Hematopoietic multipotent progenitor cell (in vitro differentiated cells): ENCODE data around the gene LHX4. TPM values are rescaled to one million over a fixed set of nuclear protein-coding genes. Genes with fewer than 3 reads are reported as not detected.
"Not testable (repeated sequence)": the region's sequence is repeated elsewhere in the genome, so short reads cannot be mapped to it uniquely, and the experiment has no call there.

Experiments
- DNase-seq, 3 donors: peaks; one replicate each; pipeline ENCODE4 v3.0.0-alpha.2; 2011 to 2015; ENCODE audit warnings: low read depth in 2 of 3, low spot score in 2 of 3
- total RNA-seq: library from RNA; depleted of rRNA; stranded (reverse); fragments of >200 nt; gene quantifications from one replicate; pipeline ENCODE4 v1.2.3, GENCODE V29; 2012

Gene LHX4
- total RNA-seq, 1 donor, result under 0.01 TPM

DNA sequence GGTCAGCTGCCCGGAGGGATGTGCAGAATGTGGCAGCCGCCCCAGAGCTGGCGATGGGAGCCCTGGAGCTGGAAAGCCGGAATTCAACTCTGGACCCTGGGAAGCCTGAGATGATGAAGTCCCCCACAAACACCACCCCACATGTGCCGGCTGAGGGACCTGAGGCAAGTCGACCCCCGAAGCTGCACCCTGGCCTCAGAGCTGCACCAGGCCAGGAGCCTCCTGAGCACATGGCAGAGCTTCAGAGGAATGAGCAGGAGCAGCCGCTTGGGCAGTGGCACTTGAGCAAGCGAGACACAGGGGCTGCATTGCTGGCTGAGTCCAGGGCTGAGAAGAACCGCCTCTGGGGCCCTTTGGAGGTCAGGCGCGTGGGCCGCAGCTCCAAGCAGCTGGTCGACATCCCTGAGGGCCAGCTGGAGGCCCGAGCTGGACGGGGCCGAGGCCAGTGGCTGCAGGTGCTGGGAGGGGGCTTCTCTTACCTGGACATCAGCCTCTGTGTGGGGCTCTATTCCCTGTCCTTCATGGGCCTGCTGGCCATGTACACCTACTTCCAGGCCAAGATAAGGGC is 33.5 kb upstream of the LHX4 start:
- DNase-seq, result no peak

DNA sequence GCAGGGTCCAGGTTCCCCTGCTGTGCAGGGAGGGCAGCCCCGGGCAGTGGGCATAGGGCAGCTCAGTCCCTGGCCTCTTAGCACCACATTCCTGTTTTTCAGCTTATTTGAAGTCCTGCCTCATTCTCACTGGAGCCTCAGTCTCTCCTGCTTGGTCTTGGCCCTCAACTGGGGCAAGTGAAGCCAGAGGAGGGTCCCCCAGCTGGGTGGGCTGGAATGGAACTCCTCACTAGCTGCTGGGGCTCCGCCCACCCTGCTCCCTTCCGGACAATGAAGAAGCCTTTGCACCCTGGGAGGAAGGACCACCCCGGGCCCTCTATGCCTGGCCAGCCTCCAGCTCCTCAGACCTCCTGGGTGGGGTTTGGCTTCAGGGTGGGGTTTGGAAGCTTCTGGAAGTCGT is 32.8 kb upstream of the LHX4 start:
- no peak for DNase-seq

DNA sequence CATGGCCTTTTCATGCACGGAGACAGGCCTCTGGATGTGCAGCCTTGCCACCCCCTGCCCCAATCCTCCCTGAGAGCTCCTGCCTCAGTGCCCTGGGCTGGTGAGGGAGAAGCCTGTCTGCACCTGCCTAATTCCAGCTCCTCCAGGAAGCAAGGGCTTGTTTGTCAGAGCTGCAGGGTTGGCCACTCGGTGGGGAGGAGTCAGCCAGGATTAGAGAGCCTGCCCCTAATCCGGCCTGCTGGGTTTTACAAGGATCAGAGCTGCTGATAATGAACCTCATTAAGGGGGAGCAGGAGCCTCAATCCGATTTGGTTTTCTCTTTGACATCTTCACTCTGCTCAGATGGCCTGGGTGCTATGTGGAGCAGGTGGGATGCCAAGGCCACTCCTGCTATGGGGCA is 31.9 kb upstream of the LHX4 start:
- no peak for DNase-seq

DNA sequence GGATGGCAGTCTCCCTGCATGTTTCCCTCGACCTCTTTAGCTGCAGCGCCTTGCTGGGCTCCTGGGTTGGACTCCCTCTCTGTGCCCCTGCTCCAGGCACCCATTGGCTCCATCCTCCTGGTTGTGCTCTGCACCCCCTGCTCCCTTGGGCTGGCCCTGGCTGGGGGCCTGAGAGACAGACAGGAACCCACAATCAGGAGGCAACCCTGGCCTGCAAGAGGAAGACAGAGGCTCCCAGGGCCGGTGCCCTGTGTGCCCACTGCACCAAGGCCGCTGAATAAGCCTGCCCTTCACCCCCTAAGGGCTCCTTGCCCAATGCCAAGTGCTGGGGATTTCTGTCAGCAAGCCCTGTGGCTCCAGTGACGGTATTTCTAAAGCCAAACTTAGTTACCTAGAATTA is 31.5 kb upstream of the LHX4 start:
- no peak for DNase-seq

DNA sequence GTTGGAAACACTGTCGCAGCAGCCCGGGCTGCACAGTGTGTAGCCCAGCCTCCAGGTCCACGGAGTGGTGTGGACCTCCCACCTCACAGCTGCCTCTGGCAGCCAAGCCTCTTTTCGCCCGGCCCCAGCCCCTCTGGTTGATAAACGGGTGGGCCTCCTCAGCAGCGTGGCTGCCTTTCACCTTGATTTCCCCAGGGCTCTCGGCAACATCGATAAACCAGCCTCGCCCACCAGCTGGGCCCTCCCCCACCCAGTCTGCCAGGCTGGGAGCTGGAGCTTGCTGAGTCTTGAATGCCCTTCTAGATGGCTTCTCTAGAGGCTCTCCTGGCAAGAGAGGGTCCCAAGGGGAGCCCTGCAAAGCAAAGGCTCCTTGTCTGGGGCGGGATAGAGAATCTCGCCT is 31.0 kb upstream of the LHX4 start:
- DNase-seq, result no peak

DNA sequence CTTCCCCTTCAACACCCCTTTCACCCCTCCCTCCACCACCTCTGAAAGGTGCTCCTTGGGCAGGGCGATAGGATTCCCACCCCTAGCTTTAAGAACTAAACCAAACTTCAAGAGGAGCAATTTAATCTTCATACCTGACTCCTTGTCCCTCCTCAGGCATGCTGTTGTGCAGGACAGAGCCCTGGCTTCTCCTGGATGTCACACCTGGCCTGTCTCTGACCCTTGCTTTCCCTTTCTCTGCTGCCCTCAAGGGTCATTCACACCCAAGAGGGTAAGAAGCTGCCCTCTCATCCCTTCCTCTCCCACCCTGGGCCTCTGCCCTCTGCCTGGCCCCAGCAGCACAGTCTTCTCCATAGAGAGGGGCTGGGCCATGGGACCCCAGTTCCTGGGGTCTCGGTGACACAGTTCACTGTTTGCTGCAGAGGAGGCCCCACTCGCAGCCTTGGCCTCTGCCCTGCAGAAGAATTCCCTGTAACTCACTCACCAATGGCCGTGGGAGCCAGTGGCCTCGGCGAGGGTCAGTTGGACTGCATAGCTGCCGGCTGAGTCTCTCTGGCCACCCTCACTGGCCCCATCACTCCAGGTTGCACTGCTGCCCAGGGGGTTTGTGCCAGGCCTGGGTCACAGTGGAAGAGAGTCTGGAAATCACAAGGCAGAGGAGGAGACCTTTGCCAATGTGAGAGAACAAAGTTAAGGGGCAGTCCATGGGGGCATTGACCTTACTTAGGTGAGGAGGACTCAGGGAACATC is 28.4 kb upstream of the LHX4 start:
- DNase-seq, result no peak

DNA sequence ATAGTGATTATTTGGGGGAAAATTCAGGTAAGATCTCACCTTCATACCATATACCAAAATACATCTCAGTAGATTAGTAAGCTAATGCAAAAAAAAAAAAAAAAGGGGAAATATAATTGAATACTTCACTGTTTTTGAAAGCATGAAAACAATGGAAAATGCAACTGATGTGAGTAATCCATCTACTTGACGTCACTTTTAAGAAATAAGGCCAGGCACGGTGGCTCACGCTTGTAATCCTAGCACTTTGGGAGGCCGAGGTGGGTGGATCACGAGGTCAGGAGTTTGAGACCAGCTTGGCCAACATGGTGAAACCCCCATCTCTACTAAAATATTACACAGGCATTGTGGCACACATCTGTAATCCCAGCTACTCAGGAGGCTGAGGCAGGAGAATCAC is 27.5 kb upstream of the LHX4 start:
- not testable (repeated sequence) for DNase-seq

DNA sequence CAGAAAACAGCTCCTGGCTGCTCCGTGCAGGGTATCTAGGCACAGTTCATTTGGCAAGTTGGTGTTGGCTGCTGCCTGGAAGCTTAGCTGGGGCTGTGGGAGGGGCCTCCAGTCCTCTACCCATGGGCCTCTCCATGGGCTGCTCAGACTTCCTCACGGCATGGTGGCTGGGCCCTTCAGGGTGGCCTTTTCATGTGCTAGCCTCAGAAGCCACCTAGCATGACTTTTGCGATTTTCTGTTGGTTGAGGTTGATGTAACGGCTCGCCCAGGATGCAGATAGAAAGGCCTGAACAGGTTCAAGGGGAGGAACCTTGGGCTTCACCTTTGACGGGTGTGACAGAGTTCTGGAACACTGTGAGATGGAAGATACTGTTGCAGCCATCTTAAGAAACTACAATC is 25.8 kb upstream of the LHX4 start:
- no peak for DNase-seq

DNA sequence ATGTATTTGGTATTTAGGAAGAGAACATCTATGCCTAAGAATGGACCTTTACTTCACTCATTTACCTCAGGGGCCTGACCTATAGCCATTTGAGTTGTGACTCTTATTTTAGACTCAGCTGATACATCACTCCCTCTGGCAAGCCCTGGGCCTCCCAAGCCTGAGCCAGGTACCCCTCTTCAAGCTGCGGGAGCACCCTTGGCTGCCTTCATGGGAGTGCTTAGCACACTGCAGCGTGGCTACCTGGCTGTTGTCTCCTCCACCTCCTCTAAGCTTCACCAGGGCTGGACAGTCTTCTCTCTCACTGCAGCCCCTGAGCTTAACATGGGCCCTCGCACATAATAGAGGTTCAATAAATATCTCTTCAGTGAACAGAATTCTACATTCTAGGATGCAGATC is 23.5 kb upstream of the LHX4 start:
- DNase-seq, result no peak

DNA sequence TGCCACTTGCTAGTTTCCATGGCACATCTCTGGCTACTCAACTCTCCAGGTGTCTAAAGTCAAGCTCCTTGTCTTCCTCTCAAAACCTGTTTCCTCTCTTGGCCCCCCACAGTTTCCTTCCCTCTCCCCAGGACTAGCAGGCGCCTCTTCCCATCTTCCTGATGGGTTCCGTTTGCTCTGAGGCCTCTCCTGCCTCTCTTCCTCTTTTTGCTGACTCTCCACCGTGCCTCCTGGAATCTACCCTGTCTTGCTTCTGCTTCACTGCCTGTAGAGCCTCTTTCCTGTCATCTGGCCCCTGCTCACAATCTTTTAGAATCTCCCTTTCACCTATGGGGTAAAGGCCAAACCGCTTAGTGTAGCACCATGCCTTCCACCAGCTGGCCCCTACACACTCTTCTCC is 21.8 kb upstream of the LHX4 start:
- DNase-seq, result peak in 1 of 3 donors; percentile 29

DNA sequence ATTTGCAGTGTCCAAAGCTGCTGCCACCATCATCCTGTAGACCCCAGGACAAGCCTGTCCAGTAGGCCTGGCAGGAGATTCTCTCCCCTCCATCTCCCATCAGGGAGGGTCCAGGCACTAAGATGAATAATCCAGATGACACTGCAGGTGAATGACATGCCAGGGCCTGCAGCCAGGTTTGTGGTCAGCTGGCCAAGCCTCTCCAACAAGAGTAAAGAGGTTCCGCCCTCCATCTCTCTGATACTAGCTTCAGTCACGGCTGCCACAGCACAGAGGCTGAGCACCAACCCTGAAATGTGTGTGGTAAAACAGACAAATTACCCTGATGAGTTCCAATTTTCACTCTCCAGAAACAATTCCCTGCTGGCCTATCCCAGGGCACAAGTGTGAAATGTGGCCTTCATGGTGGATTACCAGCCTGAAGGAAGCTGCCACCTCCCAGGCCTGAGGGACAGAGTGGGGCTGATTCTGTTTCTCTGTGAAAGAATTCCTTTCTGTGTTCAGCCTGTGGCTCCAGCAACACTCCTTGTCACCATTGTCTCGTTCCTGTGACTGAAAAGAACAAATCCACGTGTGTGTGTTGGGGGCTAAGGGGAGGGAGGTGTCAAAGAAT is 19.9 kb upstream of the LHX4 start:
- no peak for DNase-seq

DNA sequence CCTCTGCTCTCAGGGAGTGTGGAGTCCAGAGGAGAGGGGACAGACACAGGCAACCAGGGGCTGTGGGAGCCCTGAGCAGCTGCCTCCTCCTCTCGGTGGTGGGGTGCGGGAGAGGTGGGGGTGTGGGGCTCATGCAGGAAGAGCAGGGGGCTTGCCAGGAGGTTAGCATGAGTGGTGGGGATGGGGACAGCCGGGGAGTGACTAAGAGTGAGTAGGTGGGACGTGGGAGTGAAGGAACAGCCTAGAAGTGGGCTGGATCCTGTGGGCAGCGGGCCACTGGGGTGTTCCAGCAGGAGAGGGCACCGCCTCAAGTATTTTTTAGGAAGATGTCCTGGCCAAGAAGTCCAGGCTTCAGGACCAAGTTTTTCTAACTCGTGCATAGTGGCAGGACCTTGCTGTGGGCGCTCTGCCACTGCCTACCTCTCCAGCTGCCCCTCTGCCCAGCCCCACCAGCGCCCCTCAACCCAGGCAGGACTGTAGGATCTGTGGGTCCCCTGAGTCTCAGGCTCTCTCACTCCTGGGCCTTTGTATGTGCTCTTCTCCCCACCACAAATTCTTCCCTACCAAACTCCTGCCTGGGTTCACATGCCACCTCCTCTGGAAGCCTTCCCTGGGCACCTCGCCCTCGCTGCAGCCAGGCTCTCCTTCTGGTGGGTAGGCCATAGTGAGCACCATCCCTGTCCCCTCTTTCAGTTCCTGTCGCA is 18.8 kb upstream of the LHX4 start:
- DNase-seq, result no peak

DNA sequence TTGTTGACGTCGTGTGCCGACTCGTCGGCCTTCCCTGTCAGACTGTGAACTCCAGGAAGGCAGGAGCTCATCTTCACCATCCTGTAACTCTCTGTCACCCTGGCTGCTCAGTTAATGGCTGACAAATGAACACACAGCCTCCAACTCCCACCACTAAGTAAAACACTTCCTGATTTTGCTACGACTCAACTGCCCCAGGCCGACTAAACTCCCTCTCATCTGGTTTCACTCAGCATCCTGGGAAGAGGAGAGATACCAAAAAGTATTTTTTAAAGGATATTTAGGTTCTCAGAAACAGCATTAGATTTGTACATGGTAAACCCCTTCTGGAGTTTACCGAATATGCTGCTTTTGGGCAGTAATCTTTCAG is 18.2 kb upstream of the LHX4 start:
- no peak for DNase-seq

DNA sequence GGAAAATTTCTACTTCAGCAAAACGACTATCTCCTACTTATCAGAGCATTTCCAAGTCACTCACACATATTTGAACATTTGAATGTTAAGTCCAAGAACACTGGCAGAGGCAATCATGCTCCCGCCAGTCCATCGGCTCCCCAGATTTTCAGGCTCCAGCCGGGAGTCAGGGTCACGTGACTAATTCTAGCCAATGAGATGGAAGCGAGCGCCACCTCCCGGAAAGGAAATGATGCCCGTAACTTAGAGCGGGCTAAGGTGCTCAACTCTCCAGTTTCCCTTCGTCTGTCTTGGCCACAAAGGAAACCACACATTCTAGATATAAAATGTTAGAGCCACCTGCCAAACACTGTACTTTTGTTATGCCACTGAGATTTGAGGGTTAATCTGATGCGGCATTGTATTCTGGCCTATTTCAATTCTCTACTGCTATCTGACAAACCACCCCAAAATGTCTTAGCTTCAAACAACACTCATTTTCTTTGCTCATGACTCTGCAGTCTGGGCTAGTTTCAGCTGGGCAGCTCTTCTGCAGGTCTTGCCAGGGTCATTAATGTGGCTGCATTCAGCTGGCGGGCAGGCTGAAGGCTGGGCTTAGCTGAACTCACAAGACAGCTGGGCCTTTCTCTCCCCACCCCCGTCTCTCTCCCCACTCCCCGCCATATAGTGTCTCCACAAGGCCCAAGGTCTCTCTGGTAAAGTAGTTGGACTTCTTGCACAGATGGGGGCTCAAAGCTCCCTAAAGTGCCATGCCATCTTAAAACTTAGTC is 16.5 kb upstream of the LHX4 start:
- DNase-seq, result peak in 2 of 3 donors; percentile 12 to 34

DNA sequence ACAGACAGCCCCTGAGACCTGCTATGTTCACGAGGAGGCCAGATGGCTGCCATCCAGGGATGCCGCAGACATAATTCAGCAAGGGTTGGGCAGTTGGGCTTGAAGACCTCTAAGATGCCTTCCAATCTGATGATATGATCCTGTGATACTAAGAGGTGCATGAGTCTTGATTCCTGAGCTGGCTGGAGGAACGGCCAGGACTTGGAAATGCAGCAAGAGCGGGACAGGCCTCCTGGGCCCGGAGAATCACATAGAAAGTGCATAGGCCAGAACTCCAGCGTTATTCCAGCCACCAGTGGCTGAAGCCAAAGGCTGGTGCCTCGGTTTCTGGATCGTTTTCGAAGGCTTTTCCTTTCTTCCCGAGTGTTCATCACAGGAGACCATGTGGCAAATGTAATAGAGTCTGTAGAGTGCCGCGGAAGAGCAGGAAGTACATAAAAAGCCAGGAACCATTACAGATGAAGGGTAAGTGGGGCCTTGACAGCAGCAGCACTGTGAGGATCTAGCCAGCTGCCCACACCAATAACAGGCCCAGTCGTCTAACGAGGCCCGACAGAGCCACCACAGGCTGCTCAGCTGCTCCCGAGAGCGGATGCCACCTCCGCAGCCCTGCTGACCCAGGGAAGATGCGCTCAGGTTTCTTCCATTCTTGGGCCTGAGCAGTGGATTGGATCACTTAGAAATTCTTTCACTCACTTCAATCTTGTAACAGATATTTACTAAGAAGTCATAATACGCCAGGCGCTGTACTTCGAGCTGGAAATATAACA is 14.0 kb upstream of the LHX4 start:
- no peak for DNase-seq

DNA sequence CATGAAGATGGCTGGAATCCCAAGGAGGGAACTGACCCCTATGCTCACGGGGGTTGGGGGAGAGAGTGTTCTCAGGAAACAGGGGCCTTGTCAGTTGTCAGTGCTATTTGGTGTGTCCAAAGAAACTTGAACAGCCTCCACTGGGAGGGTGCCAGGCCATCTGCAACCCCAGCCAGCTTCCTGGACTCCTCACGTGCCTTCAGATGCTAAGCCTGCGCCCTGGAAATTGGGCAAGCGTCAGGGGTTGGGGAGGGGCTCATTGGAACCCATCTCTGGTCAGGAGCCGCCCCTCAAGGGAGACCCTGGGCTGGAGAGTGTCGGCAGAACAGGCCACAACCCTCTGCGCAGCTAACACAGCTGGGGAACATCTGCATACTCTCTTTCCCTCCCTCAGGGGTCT is 13.1 kb upstream of the LHX4 start:
- no peak for DNase-seq

DNA sequence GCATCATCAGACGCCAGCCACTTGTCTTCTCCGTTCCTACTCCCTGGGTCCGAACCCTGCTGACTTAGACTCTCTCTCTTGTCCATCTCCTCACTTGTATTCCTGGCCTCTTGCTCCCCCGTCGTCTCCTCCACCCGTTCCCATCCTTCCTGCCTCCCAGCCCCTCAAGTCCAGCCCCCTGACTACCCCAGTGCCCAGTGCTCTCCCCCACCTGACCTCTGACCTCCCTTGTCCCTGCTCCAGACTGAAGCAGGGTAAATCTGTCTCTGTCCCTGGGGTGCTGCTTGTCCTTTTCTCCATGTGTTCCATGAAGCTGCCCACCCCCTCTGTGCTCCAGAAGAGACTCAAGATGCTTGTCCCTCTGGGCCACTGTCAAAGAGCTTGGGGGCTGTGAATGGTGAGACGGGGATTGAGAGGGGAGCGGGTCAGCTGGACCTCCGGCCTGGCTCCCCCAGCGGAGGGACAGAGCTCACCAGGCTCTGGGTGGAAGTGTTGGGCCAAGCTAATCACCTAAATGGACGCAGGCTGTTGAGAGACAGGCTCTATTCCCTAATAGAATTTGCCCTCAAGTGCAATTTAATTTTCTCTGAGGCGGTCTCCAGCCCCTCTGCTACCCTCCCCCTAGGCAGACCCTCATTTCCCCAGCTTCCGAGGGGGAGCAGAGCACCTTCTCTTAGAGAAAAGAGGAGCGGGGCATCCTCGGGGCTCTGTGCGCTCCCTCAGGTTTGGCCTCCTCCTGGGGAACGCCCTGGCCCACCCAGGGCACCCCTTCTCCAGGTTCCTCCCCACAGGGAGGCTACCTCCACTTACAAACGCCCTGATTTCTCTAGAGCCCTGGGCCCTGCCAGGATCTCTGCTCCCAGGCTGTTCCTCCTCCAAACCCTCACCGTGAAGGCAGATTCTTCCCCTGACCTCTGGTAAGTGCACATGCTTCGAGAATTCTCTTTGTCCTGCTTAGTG is 11.0 kb upstream of the LHX4 start:
- no peak for DNase-seq

DNA sequence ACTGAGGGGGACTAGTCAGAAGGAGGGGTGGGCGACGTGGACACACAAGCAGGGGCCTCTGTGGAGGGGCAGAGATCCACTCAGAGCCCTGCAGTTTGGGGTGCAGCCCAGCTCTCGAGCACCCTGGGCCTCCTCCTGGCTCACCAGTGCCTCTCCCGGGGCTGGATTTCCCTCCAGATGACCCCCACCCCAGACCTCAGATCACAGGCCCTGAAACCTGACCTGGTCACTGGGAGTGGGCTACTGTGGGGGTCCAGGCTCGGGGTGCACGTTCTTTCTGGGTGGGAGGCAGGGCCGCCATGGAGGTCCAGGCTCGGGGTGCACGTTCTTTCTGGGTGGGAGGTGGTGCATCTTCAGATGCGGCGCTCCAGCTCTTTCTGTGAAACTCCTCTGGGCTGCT is 10.3 kb upstream of the LHX4 start:
- no peak for DNase-seq

DNA sequence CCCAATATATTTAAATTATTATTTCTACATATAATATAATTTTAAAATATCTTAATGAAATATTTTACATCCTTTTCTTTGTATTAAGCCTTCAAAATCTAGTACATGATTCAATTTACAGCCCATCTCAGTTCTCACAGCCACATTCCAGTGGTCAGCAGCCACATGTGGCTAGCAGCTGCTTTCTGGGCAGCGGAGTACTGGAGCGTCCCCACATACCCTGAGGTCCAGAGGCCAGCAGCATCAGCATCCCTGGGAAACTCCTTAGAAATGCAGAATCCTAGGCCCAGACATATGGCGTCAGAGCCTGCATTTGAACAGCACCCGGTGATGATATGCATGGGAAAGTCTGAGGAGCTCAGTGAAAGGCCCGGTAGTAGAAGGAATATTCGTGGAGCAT is 8.6 kb upstream of the LHX4 start:
- DNase-seq, result no peak
